GM19455 (cell line): Measurements from ENCODE around the gene KCNIP4.

Experiments used
- ATAC-seq: cut with Tn5 transposase; IDR thresholded peaks from one replicate; pipeline ENCODE4 v1.9.1; 2021; ENCODE audit not compliant: unreplicated experiment

The KCNIP4 gene

GRCh38 chr4:21605006-21605405 lies 343.6 kb downstream of the KCNIP4 start:
- no peak for ATAC-seq

GRCh38 chr4:21596521-21596920 lies 352.1 kb downstream of the KCNIP4 start:
- ATAC-seq, result no peak

DNA sequence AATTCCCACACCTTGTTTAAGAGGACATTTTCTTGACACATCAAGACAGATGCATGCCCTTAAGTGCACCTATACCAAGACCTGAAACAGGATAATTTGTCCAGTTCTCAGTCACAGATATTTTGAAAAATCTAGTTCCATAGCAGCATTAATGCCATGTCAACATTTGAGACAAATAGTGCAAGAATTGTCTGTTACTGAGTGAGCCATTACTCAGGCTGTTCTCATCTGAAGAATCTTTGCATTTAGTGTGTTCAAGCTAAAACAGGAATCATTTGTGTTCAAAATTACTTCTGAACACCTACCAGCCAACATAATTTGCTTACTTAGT lies 354.9 kb downstream of the KCNIP4 start:
- no peak for ATAC-seq

- no peak for ATAC-seq
Measured at GRCh38 chr4:21592970-21593670, 355.5 kb downstream of the KCNIP4 start.

- ATAC-seq, result no peak
Measured at GRCh38 chr4:21577056-21577455, 371.5 kb downstream of the KCNIP4 start.

DNA sequence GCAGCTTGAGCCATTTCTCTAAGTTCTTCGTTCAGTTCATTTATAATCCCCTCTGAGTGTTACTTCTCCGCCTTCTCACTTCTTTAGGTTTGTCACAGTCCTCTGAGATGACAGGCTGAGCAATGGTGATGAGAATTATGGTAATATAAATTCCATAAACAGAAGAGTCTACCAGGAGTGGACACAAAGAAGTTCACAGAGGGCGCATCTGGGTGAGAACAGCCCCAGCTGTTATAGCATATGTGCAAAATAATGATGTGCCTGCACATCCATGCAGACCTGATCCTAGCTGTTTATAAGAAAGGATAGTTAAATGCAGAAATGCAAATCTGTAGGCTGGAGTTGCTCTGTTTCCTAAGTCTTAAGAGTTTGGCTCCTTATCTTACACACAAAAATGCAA lies 377.5 kb downstream of the KCNIP4 start:
- ATAC-seq, result no peak

GRCh38 chr4:21569638-21570037 lies 378.9 kb downstream of the KCNIP4 start:
- ATAC-seq, result no peak

- no peak for ATAC-seq
Measured at GRCh38 chr4:21555083-21555482, 393.5 kb downstream of the KCNIP4 start.

- ATAC-seq, result no peak
Measured at GRCh38 chr4:21554500-21554899, 394.1 kb downstream of the KCNIP4 start.

DNA sequence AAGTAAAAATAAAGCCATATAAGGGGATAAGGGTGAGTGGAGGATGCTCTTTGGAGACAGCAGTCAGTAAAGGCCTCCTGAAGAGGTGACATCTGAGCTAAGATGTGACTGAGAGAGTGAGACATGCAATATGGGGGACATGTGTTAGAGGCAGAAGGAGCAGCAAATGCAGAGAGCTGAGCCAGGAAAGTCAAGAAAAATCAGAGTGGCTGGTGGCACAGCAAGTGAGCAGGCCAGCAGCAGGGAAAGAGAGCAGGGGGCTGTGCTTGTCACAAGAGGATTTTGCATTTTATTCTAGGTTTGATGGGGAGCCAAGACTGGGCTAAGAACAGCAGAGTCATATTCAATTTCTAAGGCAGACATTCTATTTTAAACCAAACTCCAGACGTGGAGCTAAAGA lies 394.5 kb downstream of the KCNIP4 start:
- no peak for ATAC-seq

GRCh38 chr4:21552455-21552854 lies 396.1 kb downstream of the KCNIP4 start:
- ATAC-seq, result no peak

- no peak for ATAC-seq
Measured at GRCh38 chr4:21544955-21545354, 403.6 kb downstream of the KCNIP4 start.

GRCh38 chr4:21544415-21544814 lies 404.2 kb downstream of the KCNIP4 start:
- ATAC-seq, result no peak

- ATAC-seq, result no peak
Measured at GRCh38 chr4:21543514-21543913, 405.1 kb downstream of the KCNIP4 start.

GRCh38 chr4:21535898-21536297 lies 412.7 kb downstream of the KCNIP4 start:
- ATAC-seq, result no peak

GRCh38 chr4:21531048-21531447 lies 417.5 kb downstream of the KCNIP4 start:
- ATAC-seq, result no peak

GRCh38 chr4:21529214-21529613 lies 419.4 kb downstream of the KCNIP4 start:
- no peak for ATAC-seq

GRCh38 chr4:21522296-21522695 lies 426.3 kb downstream of the KCNIP4 start:
- ATAC-seq, result no peak

DNA sequence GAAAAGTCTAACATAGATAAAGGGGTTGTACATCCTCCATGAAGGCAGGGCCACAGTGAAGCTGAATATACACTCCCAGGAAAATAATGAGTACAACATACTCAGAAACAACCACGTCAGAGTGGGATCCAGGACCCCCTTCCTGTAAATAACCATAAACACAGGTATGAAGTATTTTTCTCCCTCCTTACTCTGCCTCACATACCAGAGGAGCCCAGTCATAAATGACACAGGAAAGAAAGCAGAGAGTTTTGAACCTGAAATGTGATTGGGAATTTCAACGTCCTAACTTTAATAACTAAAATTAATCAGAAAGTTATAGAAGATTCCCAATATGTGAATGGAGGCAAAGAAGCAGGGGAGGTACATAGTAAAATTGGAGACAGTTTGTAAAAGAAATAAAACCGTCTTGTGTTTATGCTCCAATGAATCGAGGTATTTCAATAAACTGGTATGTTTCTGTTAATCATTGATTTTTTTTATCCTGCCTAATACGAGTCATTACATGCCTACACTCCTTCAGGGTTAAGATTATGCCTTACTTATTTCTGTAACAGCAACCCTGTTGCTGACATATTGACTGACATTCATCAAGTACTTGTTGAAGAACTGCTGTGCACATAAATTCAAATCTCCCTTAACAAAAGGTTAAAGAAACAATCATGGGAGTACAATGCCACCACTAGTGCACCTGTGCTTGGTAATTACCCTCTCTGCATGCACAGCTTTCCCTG lies 431.3 kb downstream of the KCNIP4 start:
- no peak for ATAC-seq

DNA sequence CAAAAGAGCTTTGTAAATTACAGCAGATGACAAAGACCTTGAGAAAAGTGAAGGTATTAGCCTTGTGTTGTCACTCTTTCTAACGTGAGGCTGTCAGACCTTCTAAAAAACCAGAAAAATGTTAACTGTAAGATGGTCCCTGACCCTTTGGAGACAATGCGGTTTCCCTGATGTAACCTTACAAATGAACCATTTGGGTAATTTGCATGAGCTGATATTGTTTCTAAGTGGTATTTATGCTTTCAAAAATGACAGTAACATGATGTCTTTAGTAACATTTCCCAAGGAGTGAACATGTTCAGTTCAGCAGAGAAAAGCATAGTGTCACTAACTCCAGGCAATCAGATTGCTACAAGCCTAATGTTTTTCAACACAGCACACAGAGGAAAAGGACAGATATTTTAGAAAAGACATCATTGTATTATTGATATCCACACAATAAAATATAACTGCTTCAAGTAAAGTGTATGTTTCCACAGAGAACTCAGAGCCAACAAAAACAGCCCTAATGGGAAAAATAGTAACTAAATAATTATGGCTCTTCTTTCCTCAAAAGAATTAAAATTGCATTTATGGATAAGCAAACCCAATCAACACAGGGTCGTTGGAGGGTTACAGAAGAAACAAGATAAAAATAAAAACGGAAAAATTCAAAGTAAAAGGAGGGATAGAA lies 434.4 kb downstream of the KCNIP4 start:
- no peak for ATAC-seq

GRCh38 chr4:21512353-21512752 lies 436.2 kb downstream of the KCNIP4 start:
- ATAC-seq, result no peak

- ATAC-seq, result no peak
Measured at GRCh38 chr4:21507439-21507838, 441.1 kb downstream of the KCNIP4 start.
